ENCODE data around the gene LAMA2.

The LAMA2 gene

DNA sequence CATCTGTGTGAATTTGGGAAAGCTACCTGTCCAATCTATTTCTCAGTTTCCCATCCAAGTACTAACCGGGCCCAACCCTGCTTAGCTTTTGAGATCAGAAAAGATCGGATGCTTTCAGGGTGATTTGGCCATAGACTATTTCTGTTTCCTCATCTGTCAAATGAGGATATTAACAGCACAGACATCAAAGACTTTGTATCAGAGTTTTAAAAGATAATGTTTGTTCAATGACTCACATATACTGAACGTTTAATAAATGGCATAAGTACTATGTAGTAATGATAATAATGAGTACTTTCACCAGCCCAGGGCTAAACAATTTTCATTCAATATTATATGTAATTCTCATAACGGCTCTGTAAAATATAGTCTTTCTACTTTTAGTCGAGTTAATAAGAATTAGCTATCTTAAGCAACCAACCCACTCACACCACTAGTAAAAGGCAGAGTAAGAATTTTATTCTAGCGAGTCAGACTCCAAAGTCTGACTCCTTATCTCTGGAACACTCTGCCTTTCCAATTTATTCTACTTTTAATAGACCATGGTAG, 610.5 kb downstream of the LAMA2 start:
- H3K27ac ChIP-seq (ENCODE audit: low read depth, low read length): no peak overlapping the region
- H3K36me3 ChIP-seq (ENCODE audit: control insufficient read depth in 1 of 2, insufficient read depth in 2 of 2, low read length in 2 of 2): no peaks in the 10 kb centered on the region
- no peak overlapping the region for H3K4me3 ChIP-seq (ENCODE audit: low read depth in 1 of 2, low read length in 2 of 2)
- peaks cover 12 to 45% of the 10 kb centered on the region in 2 donors for H3K4me1 ChIP-seq (ENCODE audit: control insufficient read depth in 1 of 2, insufficient read depth in 2 of 2, low read length in 2 of 2)
- H3K27me3 ChIP-seq (ENCODE audit: control insufficient read depth in 1 of 2, insufficient read depth in 2 of 2, low read length in 2 of 2): no peaks in the 10 kb centered on the region
- H3K9me3 ChIP-seq (ENCODE audit: control insufficient read depth in 1 of 2, low read length in 2 of 2): no peaks in the 10 kb centered on the region
- no peak overlapping the region for H3K9ac ChIP-seq (ENCODE audit: low read depth in 1 of 2, low read length in 2 of 2)

DNA sequence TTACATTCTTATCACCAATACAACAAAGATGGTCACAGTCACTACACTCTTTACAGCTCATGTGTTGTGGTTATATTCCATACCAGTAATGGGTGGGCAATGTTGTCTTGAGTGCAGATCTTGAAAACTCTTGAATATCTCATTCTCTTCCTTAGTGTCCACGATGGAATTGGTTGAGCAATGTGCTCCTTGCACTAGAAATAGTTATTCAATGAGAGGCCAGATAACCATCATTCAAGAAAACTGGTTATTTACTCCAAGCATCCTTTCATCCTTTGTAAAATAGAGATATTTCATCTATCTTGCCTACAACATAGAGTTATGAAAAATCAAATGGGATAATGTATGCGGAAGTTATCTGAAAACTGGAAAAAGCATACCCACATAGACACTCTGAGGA, 611.2 kb downstream of the LAMA2 start:
- no peaks in the 10 kb centered on the region for H3K36me3 ChIP-seq (ENCODE audit: control insufficient read depth in 1 of 2, insufficient read depth in 2 of 2, low read length in 2 of 2)
- H3K4me3 ChIP-seq (ENCODE audit: low read depth in 1 of 2, low read length in 2 of 2): no peak overlapping the region
- H3K4me1 ChIP-seq (ENCODE audit: control insufficient read depth in 1 of 2, insufficient read depth in 2 of 2, low read length in 2 of 2): peaks cover 17 to 50% of the 10 kb centered on the region in 2 donors
- H3K9me3 ChIP-seq (ENCODE audit: control insufficient read depth in 1 of 2, low read length in 2 of 2): no peaks in the 10 kb centered on the region
- no peaks in the 10 kb centered on the region for H3K27me3 ChIP-seq (ENCODE audit: control insufficient read depth in 1 of 2, insufficient read depth in 2 of 2, low read length in 2 of 2)
- no peak overlapping the region for H3K27ac ChIP-seq (ENCODE audit: low read depth, low read length)
- H3K9ac ChIP-seq (ENCODE audit: low read depth in 1 of 2, low read length in 2 of 2): no peak overlapping the region

DNA sequence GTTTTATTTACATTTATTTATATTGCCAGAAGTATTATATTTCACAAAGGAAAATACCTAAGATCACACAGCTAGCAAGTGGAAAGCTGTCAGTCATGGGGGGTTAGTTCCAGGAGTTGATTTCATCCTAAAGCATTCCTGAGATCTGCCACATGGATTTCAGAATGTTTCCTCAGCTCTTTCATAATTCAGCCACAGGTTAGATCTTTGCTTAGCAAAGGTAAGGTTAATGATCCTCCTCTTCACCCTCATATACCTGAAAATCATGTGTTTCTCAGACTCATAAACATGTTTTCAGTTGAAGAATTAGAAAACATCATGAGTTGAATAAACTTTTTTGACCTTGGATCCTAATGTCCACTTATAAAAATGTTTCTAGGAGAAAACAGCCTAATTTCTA, 611.6 kb downstream of the LAMA2 start:
- Histone ChIP-seq H3K9ac (ENCODE audit: low read depth in 1 of 2, low read length in 2 of 2) (no peak overlapping the region), H3K4me1 (ENCODE audit: control insufficient read depth in 1 of 2, insufficient read depth in 2 of 2, low read length in 2 of 2) (peaks cover 17 to 46% of the 10 kb centered on the region in 2 donors), H3K27me3 (ENCODE audit: control insufficient read depth in 1 of 2, insufficient read depth in 2 of 2, low read length in 2 of 2) (no peaks in the 10 kb centered on the region), H3K9me3 (ENCODE audit: control insufficient read depth in 1 of 2, low read length in 2 of 2) (no peaks in the 10 kb centered on the region), H3K4me3 (ENCODE audit: low read depth in 1 of 2, low read length in 2 of 2) (no peak overlapping the region), H3K36me3 (ENCODE audit: control insufficient read depth in 1 of 2, insufficient read depth in 2 of 2, low read length in 2 of 2) (no peaks in the 10 kb centered on the region), H3K27ac (ENCODE audit: low read depth, low read length) (no peak overlapping the region)

DNA sequence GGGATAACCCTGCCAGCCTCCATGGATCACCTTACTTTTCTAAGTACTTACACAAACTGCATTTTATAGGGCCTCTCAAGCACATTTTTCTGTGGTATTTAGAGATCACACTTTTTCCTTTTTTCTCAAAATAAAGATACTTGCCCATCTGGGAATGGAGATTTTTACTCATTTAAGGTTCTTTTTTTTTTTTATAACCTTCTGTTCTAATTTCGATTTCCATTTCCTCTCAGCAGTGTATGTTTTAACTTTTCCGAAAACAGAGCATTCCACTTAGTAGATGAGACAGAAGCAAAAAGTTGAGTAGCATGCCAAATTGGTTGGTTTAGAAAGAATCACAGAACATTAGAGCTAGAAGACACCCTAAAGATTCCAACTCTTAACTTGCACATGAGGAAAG, 612.7 kb downstream of the LAMA2 start:
- Histone ChIP-seq H3K4me1 (ENCODE audit: control insufficient read depth in 1 of 2, insufficient read depth in 2 of 2, low read length in 2 of 2) (peaks cover 13 to 35% of the 10 kb centered on the region in 2 donors), H3K4me3 (ENCODE audit: low read depth in 1 of 2, low read length in 2 of 2) (no peak overlapping the region), H3K27ac (ENCODE audit: low read depth, low read length) (no peak overlapping the region)

DNA sequence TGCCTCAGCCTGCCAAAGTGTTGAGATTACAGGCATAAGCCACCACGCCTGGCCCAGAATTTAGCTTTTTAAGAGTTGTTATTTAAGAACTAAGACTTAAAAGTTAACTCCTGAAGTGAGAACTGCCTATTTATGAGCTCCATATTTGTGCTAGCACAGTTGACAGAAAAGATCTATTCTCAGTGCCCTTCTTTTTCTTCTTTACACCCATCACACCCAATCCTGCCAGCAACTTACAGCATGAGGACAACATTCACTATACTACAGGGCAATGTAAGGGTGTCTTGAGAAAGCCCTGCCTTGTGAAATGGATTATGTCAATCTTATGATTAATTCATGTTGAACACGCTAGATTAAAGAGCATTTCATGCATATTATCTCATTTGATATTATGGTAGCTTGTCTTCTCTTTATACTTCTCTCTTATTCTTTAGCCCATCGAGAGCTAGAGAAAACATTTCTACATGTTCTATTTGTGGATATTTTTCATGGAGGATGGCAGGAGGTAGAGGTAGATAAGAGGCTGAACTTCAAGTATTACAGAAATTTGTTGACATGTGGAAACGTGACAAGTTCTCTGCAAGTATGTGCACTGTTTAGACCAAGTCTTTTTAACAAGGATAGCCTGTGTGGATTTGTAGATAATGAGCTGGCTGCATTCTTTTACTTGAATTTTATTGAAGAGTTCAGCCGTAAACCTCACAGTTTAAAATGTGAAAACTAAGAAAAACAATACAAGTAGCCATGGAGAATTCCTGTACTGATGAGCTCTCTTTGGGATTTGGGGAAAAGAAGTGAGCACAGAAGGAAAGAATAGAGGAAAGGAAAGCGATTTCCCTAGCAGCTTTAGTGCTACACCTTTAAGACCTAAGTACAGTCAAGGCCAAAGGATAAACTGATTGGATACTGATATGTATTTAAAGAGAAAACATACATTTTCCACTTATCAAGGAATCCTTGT, 614.8 kb downstream of the LAMA2 start:
- Histone ChIP-seq H3K36me3 (ENCODE audit: control insufficient read depth in 1 of 2, insufficient read depth in 2 of 2, low read length in 2 of 2) (no peaks in the 10 kb centered on the region), H3K4me3 (ENCODE audit: low read depth in 1 of 2, low read length in 2 of 2) (no peak overlapping the region), H3K4me1 (ENCODE audit: control insufficient read depth in 1 of 2, insufficient read depth in 2 of 2, low read length in 2 of 2) (peaks cover 8 to 24% of the 10 kb centered on the region in 2 donors), H3K9me3 (ENCODE audit: control insufficient read depth in 1 of 2, low read length in 2 of 2) (no peaks in the 10 kb centered on the region), H3K9ac (ENCODE audit: low read depth in 1 of 2, low read length in 2 of 2) (no peak overlapping the region), H3K27me3 (ENCODE audit: control insufficient read depth in 1 of 2, insufficient read depth in 2 of 2, low read length in 2 of 2) (no peaks in the 10 kb centered on the region), H3K27ac (ENCODE audit: low read depth, low read length) (no peak overlapping the region)

More for the DNA sequence above, 612.7 kb downstream of the LAMA2 start:
- Histone ChIP-seq H3K9me3 (ENCODE audit: control insufficient read depth in 1 of 2, low read length in 2 of 2) (no peaks in the 10 kb centered on the region), H3K9ac (ENCODE audit: low read depth in 1 of 2, low read length in 2 of 2) (no peak overlapping the region), H3K36me3 (ENCODE audit: control insufficient read depth in 1 of 2, insufficient read depth in 2 of 2, low read length in 2 of 2) (no peaks in the 10 kb centered on the region), H3K27me3 (ENCODE audit: control insufficient read depth in 1 of 2, insufficient read depth in 2 of 2, low read length in 2 of 2) (no peaks in the 10 kb centered on the region)

DNA sequence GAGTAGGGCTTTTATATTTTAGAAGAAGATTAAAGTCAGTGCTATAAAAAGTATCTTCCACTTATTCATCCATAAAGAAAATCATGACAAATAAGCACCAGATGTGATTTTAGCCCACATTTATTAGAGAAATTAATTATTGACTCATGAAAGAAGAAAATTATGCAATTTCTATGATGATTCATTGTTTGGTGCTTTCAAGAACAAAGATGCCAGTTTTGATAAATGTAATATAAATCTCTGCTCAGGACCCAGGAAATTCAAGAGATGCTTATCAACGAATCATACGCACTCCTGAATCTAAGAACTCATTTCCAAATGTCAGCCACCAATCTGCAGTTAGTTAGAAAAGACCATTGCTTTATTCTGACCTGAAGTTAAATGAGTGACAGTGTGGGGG, 615.6 kb downstream of the LAMA2 start:
- Histone ChIP-seq H3K9ac (ENCODE audit: low read depth in 1 of 2, low read length in 2 of 2) (peak overlapping the region in 1 of 2 donors; percentile 52), H3K36me3 (ENCODE audit: control insufficient read depth in 1 of 2, insufficient read depth in 2 of 2, low read length in 2 of 2) (no peaks in the 10 kb centered on the region), H3K27ac (ENCODE audit: low read depth, low read length) (no peak overlapping the region)

DNA sequence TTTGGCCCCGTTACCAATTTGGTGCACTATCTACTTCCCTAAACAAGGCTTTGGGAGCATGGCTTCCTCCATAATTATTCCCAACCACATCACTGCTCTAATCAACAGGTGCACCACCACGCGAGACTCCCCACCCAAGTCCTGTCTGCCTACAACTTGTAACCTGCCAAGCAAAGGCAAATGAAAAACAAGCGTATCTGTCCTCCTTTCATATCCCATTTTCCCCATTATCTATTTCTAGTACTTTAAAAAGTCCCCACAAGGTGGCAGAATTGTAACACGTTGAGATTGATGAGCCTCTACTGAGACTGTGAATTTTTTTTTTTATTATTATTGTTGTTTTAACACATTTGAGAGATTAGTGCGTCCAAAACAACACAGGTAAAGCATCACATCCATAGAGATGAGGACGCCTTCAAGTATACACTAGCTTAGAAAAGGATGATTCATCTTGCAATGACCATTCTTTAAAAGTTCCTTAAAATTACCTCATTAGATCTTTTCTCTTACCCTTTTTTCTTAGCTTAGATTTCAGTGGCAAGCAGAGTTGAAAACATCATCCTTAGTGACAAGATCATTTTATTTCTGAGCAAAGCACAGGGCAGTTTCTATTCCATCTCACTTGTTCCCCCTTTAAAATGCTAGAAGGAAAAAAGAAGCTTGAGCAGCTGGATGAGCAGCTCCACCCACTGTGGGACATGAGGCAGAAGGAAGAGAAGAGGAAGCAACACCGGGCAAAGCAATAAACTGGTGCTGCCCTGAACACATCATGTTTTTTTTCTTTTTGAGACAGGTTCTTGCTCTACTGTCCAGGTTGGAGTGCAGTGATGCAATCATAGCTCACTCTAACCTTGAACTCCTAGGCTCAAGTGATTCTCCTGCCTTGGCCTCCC, 616.3 kb downstream of the LAMA2 start:
- Histone ChIP-seq H3K27me3 (ENCODE audit: control insufficient read depth in 1 of 2, insufficient read depth in 2 of 2, low read length in 2 of 2) (no peaks in the 10 kb centered on the region), H3K36me3 (ENCODE audit: control insufficient read depth in 1 of 2, insufficient read depth in 2 of 2, low read length in 2 of 2) (no peaks in the 10 kb centered on the region), H3K9me3 (ENCODE audit: control insufficient read depth in 1 of 2, low read length in 2 of 2) (no peaks in the 10 kb centered on the region), H3K9ac (ENCODE audit: low read depth in 1 of 2, low read length in 2 of 2) (peak overlapping the region in 1 of 2 donors; percentile 52), H3K27ac (ENCODE audit: low read depth, low read length) (no peak overlapping the region), H3K4me1 (ENCODE audit: control insufficient read depth in 1 of 2, insufficient read depth in 2 of 2, low read length in 2 of 2) (peaks cover 5 to 20% of the 10 kb centered on the region in 2 donors), H3K4me3 (ENCODE audit: low read depth in 1 of 2, low read length in 2 of 2) (peak overlapping the region; percentile 63 to 65)

More for the DNA sequence above, 615.6 kb downstream of the LAMA2 start:
- no peaks in the 10 kb centered on the region for H3K9me3 ChIP-seq (ENCODE audit: control insufficient read depth in 1 of 2, low read length in 2 of 2)
- no peaks in the 10 kb centered on the region for H3K27me3 ChIP-seq (ENCODE audit: control insufficient read depth in 1 of 2, insufficient read depth in 2 of 2, low read length in 2 of 2)
- H3K4me1 ChIP-seq (ENCODE audit: control insufficient read depth in 1 of 2, insufficient read depth in 2 of 2, low read length in 2 of 2): peaks cover 8 to 24% of the 10 kb centered on the region in 2 donors
- peak overlapping the region; percentile 63 to 65 for H3K4me3 ChIP-seq (ENCODE audit: low read depth in 1 of 2, low read length in 2 of 2)

DNA sequence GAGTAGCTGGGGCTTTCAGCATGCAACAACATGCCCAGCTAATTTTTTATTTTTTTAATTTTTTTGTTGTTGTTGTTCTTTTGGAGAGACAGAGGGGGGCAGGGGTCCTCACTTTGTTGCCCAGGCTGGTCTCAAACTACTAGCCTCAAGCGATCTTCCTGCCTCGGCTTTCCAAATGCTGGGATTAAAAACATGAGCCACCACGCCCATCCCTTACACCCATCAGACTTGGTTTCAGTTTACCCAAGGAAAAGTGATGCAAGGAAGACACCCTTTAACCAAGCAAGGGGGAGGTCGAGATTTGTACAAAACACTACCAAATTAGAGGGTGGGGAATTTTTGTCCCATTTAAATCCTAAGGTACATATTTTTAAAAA, 616.9 kb downstream of the LAMA2 start:
- Histone ChIP-seq H3K27me3 (ENCODE audit: control insufficient read depth in 1 of 2, insufficient read depth in 2 of 2, low read length in 2 of 2) (no peaks in the 10 kb centered on the region), H3K4me3 (ENCODE audit: low read depth in 1 of 2, low read length in 2 of 2) (no peak overlapping the region), H3K36me3 (ENCODE audit: control insufficient read depth in 1 of 2, insufficient read depth in 2 of 2, low read length in 2 of 2) (no peaks in the 10 kb centered on the region), H3K27ac (ENCODE audit: low read depth, low read length) (no peak overlapping the region), H3K4me1 (ENCODE audit: control insufficient read depth in 1 of 2, insufficient read depth in 2 of 2, low read length in 2 of 2) (peaks cover 5 to 15% of the 10 kb centered on the region in 2 donors), H3K9ac (ENCODE audit: low read depth in 1 of 2, low read length in 2 of 2) (no peak overlapping the region), H3K9me3 (ENCODE audit: control insufficient read depth in 1 of 2, low read length in 2 of 2) (no peaks in the 10 kb centered on the region)

DNA sequence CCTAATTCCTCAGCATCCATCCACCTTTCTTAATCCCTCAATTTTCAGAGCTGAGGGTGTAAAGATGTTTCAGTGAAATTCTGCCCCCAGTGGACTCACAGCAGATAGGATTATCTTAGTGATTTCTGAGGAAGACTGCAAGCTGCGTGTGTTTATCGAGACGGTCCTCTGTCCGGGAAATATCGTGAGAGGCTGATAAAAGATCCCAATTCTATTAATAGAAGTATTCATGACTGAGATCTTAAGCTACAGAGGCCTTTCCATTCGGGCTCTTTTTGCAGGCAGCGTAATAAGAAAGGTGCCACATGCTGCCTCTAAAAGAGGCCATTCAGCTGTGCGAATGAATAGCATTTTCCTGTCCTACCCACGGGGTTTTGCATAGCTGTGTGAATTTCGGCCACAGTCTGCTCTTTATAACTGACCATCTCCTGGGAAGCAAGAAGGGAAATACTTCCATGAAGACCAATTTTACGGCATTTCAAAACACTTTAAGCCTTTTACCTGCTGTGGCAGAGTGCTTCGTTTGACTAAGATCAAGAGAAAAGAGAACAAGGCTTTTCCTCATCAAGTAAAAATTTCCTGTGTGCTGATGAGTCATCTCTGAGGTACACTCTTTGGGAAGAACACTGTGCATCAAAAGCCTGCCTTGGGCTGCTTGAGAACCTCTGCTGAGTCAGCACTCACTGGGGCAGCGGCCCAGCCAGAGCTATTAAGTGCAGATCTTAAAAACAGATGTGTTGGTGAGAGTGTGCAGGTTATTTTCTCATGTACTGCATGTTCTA, 618.2 kb downstream of the LAMA2 start:
- H3K27me3 ChIP-seq (ENCODE audit: control insufficient read depth in 1 of 2, insufficient read depth in 2 of 2, low read length in 2 of 2): no peaks in the 10 kb centered on the region
- peaks cover 5 to 15% of the 10 kb centered on the region in 2 donors for H3K4me1 ChIP-seq (ENCODE audit: control insufficient read depth in 1 of 2, insufficient read depth in 2 of 2, low read length in 2 of 2)
- no peak overlapping the region for H3K27ac ChIP-seq (ENCODE audit: low read depth, low read length)
- no peaks in the 10 kb centered on the region for H3K9me3 ChIP-seq (ENCODE audit: control insufficient read depth in 1 of 2, low read length in 2 of 2)
- no peak overlapping the region for H3K4me3 ChIP-seq (ENCODE audit: low read depth in 1 of 2, low read length in 2 of 2)
- H3K36me3 ChIP-seq (ENCODE audit: control insufficient read depth in 1 of 2, insufficient read depth in 2 of 2, low read length in 2 of 2): no peaks in the 10 kb centered on the region
- no peak overlapping the region for H3K9ac ChIP-seq (ENCODE audit: low read depth in 1 of 2, low read length in 2 of 2)
